ENCODE data around the gene PLEKHO2.

Gene PLEKHO2

GRCh38 chr15:64912379-64913325 is 70.9 kb downstream of the PLEKHO2 start:
- DNase-seq (ENCODE audit: low read depth in 2 of 2) = no peak

GRCh38 chr15:64915518-64916227 is 74.0 kb downstream of the PLEKHO2 start:
- DNase-seq (ENCODE audit: low read depth in 2 of 2) = no peak

- DNase-seq (ENCODE audit: low read depth in 2 of 2) = no peak
Observed at GRCh38 chr15:64916365-64916764, 74.7 kb downstream of the PLEKHO2 start.

GRCh38 chr15:64917211-64917610 is 75.5 kb downstream of the PLEKHO2 start:
- no peak for DNase-seq (ENCODE audit: low read depth in 2 of 2)

Measured in stimulated activated CD8-positive, alpha-beta memory T cell treated with anti-CD3 and anti-CD28 coated beads, Interleukin-7, amount 100 ng/mL, for 1 hour (primary cell).